HG02885 (cell line): Measurements from ENCODE around the gene SRGAP2C.
"Not testable (repeated sequence)": the region's sequence is repeated elsewhere in the genome, so short reads cannot be mapped to it uniquely, and the experiment has no call there.

Experiments
- ATAC-seq: cut with Tn5 transposase; IDR thresholded peaks from one replicate; pipeline ENCODE4 v1.9.1; 2021; ENCODE audit warnings: mild to moderate bottlenecking; ENCODE audit not compliant: unreplicated experiment, poor library complexity

The SRGAP2C gene

DNA sequence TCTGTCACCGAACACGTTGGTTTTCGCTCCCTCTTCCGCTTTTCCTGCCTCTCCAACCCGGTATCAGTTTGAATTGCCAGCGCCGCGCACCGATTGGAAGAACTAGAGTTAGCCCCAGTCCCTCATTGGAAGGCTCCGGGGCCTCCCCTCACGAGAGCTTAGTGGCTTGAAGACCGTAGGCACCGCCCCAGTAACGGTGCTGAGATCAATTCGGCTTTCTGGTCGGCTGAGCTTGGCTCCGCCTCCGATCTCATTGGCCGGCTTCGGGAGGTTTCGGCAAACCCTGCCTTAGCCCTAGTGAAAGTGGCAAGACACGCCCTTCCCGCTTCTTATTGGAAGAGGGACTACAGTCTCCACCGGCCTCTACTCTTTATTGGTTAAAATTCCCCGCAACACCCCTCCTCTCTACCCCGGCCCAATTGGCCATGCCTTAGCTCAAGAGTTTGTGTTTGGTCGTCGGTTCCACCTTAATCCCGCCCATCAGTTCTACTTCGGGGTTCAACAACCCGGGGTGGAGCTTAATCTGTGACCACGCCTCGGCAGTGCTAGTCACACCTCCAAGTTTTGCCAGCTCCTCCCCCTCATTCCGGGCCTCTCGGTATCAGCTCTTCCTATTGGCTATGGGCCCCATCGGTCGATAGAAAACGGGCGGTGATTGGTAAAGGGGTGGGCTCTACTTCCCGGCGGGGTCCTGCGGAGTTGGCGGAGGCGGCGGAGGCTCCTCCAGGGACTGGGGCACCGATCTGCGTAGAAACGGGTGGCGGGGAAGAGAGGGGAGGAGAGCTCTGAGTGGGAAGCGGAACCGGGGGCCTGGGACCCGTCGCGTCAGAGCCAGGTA lies at the start of gene SRGAP2C, which contains the start of gene FAM72B:
TSS of gene SRGAP2C (plus strand) at position 686 of the 838 bp plus-strand sequence. CDS start 2,472 bp downstream, outside the sequence.
TSS of gene FAM72B (minus strand) at position 51 of the 838 bp plus-strand sequence. CDS start 851 bp downstream, outside the sequence.
- ATAC-seq: peak; percentile 86

DNA sequence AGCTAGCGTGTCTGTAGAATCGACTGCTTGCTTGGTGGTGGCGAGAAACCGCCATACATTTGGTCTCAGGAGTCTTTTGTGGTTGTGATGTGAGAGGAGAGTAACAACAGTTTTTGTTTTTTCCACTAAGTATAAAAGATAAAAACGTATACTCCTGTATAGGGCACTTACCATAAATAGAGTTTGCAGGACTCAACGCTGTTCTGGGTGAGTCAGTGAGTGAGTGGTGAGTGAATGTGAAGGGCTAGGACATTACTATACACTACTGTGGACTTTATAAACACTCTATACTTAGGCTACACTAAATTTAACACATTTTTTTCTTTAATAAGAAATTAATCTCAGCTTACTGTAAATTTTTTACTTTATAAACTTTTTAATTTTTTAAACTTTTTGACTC lies 44.4 kb upstream of the SRGAP2C start:
- ATAC-seq: not testable (repeated sequence)

DNA sequence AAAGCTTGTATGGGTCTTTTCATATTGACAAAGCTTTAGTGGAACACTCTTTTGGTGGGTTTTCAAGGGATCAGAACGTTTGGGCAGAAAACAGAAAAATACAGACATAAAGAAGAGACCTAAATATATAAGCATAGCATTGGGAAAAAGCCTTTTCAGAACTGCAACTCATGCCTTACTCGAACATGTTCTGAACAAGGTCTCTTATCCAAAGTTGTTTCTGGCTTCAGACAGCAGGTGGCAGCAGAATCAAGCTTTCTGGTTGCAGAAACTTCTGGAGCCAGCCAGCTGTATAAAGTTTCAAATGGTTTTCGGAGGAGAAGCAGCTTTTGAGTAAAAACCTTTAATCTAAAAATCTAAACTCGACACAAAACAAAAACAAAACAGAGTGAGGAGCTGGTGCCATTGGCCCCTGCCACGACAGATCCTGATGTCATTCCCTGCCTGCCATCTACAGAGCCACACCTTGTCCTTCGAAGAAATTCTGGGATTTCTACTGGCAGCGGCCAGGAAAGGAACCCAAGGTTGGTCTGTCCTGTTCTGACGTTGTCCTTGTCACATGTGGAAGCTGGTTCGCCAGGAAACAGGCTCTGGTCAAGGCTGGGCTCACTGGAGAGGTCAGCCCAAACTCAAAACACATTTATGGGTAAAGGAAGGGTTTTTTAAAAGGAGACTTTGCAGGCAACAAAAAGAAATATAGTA lies 36.1 kb upstream of the SRGAP2C start:
- ATAC-seq: peak; percentile 59

- ATAC-seq: not testable (repeated sequence)
Observed at GRCh38 chr1:121151294-121151693, 33.5 kb upstream of the SRGAP2C start.

DNA sequence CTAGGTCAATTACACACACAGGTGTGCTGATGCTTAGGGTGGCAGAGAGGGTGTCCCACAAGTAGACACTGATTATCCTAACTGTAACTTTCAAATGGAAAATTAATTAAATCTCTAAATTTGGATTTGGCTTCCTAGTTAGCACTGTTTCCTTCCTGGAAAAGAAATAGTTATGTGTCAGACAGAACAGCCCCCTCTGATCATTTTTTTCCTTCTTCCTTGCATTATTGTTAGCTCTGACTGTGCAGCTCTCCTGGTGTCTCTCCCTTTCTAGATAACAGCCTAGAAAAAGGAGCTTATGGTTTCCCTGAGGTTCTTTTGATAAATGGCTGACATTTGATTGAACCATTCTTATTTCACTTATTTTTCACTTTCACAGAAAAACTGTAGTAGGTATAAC lies 32.0 kb upstream of the SRGAP2C start:
- ATAC-seq: not testable (repeated sequence)

DNA sequence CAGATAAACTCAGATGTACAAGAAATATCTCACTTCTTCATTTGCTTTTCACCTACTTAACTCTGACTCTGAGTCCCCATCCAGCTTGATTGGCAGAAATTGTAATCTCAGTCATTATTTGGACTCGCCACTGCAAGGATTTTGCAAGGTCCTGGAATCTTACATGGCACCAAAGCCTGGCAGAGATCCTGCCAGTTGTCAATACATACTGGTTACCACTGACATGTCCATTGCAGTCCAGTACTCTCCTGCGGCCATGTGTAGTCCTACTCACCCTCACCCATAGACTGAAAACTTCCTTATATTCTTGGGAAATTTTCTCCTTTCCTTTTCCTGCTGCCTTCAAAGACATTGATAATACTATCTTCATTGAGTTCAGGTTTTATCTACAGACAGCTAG lies 30.0 kb upstream of the SRGAP2C start:
- not testable (repeated sequence) for ATAC-seq

DNA sequence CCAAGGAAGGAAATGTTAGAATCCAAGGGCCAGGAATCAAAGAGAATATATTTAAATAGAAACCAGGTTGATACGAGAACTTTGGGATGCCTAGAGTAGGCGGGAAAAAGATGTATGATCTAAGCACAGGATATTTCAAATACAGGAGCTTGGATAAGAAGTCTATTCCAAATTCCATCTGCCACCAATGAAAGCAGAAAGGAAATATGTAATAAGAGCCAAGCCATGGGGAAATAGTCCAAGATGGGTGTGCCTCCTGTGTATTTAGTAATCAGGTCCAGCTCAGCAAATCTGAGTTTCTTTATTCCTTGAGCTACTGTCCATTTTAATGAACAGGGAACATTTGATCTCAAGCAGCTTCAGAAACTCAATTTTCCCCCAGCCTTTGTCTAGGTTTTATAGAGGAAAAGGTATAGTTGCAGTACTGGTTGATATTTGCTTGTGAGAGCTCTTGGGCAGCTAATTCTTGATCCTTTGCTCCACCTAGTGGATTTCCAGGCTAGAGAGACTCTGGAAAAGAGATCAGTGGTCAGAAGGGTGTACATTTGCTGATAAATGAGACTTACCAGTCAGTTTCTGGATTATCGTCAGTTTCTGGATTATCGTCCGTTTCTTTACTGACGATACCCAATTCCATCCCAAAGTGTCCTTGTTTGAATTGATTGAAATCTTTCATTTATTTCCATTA lies 29.0 kb upstream of the SRGAP2C start:
- not testable (repeated sequence) for ATAC-seq

- ATAC-seq: not testable (repeated sequence)
Observed at GRCh38 chr1:121156958-121157603, 27.7 kb upstream of the SRGAP2C start.

DNA sequence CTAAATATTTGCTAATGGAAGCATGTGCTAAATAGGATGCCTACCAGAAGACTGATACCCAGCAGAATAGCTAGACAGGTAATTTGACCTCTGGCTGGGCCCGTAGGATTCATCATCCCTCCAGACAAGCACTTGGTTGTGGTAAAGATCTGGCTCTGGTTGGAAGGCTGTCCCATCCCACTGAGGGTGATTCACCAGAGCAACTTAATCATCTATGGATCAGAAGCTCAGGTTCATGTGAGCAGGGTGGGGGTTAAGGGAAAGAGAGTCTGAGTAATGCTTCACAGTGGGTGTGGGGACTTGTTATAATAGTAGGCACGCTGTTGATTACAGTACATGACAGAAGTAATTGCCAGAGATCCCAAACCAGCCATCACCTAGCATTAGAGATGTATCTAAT lies 27.2 kb upstream of the SRGAP2C start:
- not testable (repeated sequence) for ATAC-seq

DNA sequence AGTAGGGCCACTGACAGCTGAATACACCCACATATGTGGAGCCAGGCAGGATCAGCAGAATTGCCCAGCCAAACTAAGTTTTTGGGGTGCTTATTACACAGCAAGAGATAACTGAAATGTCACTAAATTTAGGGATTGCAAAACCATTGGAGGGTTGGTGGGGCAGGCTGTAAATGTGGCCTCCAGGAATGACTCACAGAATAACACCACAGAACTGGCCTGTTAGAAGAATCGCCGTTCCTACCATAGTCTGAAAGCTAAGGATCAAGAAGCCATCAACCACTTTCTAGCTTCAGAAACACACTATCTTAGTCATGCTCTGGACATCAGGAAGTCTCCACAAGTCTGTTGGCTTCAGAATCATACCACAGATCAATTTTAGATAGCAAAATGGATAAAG lies 24.7 kb upstream of the SRGAP2C start:
- not testable (repeated sequence) for ATAC-seq

- ATAC-seq: not testable (repeated sequence)
Observed at GRCh38 chr1:121161199-121161901, 23.4 kb upstream of the SRGAP2C start.

DNA sequence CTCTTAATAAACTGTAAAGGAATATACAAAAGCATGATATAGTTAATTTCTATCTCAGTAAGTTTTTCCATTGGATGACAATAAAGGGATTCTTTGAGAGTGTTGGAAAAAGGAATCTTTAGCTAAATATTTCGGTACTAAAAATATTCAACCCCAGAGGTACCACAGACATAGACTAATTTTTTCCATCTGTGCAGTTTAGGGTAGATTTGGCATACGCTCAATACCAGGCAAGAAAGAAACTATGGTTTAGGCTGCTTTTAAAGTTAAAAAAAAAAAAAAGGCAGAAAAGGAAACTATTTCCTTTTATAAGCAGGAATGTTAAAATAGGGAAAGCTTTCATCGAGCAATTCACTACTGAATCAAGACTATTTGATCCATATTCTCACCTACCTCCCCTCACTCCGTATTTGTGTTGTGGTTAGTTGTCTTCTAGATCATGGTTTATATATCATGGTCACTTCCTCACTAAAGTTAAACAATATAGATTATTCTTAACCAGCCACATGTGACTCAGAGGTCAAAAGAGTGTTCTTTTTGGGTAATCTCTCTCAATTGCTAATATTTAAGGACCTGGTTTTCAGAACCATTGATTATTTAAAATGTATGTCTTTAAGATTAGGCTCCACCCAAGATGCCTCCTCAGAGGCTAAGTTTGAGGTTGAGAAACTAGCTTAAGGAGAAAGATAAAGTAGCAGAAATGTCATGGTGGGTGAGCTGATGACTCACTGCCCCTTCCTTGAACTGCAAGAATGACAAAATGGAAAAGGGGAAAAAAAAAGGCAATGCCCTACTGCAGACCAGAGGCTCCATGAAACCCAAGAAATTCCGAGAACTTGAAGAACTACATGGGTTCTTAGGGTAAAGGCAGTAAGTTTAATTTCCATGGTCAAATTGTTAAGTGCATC lies 20.7 kb upstream of the SRGAP2C start:
- not testable (repeated sequence) for ATAC-seq

DNA sequence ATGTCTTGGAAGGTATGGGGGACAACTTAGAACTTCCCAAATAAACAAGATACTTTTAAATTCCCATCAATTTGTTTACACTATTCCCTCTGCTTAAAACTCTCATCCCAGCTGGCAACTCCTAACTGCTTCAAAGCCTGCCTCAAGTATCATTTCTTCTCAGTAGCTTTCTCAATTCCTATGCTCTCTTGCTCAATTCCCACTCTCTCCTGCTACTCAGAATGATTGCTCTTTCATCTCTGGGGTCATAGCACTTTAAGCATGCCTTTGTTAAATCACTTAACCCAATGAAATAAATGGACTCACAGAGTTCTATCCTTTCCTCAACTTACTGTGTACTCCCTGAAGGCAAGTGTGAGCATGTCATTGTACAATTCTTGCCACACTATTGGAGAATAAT lies 19.5 kb upstream of the SRGAP2C start:
- ATAC-seq: not testable (repeated sequence)

DNA sequence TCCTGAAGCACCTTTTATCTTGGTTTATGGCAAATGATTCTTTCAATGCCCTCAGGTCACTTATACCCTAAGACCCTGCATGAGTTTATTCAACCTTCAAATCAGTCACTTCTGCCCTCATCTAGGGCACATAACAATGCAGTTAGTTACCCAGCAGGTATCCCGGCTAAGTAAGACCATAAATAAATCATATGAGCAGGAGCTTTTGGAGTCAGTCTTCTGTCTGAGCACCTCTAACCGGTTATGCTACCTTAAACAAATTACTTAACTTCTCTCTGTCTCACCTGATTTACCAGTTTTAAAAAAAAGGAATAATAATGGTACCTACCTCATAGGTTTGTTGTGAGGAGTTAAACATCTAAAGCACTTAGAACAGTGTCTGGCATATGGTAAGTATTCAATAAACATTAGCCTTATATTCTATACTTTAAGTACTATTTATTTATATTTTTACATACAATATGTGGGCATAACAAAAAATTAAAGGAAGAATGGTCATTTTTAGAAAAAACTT lies 17.5 kb upstream of the SRGAP2C start:
- not testable (repeated sequence) for ATAC-seq

GRCh38 chr1:121168152-121168668 lies 16.6 kb upstream of the SRGAP2C start:
- ATAC-seq: not testable (repeated sequence)

DNA sequence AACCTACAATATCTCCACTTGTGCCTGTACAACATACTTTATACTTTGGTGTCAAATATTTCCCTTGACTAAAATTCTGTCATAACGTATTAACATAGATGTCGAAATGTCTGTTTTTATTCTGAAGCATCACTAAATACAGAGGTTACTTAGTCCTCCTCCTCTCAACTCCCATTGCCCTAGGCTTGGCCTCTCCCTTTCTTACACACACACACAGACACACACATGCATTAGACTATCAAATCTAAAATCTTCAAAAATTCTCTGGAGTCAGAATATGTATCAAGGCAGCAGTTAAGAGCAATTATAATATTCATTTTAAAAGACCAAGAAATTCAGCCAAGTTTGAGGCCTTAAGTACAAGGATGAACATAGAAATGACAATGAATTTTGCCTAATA lies 8.1 kb upstream of the SRGAP2C start:
- not testable (repeated sequence) for ATAC-seq

DNA sequence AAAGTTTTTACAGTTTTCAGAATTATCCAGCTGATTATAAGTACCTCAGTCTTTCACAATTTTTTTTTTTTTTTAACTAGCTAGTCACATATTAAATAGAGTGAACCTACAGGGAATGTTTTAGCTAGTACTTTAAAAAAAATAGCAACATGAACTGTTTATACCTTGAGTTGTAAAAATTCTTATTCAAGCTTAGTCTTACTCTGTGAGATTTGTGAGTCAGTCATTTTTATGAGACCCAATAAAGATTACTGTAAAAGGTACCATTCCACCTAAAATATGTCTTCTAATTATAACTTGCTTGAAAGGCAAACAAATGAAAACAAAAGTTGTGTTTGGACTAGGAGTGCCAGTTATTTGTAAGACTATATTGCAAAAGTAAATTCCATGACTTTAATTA lies 6.6 kb upstream of the SRGAP2C start:
- ATAC-seq: not testable (repeated sequence)

DNA sequence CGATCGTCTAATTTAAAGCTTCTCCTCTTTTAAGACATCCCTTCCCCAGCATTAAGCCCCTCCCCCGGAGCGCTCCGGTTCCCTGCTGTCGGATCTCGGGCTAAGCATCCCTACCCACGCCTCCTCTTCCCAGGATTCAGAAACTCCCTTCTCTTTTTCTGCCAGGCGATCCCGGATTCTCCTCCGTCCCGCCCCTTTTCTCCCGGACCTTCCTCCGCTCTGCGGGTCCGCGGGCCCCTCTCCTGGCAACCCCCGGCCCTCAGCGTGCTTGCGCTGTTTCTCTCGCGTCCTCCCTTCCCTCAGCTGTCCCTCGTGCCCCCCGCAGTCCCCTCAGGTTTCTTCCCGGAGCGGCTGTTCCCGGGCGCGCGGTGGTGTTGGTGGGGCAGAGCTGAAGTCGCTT lies 908 bp upstream of the SRGAP2C start:
- ATAC-seq: not testable (repeated sequence)
